ENCODE results near the gene RXRB.
"Not testable (repeated sequence)": the region's sequence is repeated elsewhere in the genome, so short reads cannot be mapped to it uniquely, and the experiment has no call there.

The RXRB gene

DNA sequence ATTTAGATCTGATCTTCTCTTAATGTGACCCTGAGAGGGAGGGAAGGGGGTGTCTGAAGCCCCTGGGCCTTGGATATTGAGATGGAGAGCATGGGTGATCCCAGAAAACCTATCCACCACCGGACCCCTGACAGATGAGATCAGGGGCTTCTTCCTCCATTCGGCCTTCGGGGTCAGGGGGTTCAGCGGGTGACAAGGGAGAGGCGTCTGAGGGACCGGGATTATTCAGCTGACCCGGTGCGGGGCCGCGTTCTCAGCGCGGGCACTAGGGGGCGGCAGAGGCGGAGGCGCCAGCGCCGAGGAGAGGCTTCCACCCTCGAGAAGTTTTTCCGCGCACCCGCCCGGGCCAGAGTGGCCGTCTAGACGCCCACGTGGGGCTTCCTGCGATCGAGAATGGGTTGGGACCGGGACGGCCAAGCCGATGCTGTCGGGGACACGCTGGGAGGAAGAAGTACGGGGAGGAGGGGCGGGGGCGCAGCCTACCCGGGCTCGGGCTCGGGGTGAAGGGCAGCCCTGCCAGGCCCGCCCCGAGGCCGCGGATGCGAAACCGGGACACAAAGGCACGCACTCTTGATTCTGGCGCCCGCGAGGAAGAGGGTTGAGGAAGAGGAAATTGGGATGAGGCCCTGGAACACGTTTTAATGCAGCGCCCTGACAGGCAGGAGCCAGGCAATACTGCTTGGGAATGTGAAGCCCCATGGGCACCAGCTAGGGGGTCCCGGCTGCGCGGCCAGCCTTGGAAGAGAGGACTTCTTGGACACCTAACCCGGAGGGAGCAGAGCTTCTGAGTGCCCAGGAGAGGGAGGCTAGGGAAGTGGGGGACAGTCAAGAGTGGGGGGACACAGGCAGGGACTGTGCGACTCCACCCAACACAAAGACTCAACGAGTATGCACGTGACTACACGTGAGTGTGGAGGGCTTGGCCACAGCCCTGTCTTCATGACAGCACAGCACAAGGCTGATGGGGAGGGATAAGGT, 38.8 kb downstream of the RXRB start:
- H3K4me3 ChIP-seq (ENCODE audit: low read depth, low read length), result peak overlapping the region; percentile 69
- peaks cover 8% of the 10 kb centered on the region for H3K4me1 ChIP-seq (ENCODE audit: control insufficient read depth, insufficient read depth, low read length)
- H3K36me3 ChIP-seq (ENCODE audit: control insufficient read depth, insufficient read depth, low read length), result no peaks in the 10 kb centered on the region
- peak overlapping the region; percentile 70 for H3K9ac ChIP-seq (ENCODE audit: low read depth, low read length)
- H3K27me3 ChIP-seq (ENCODE audit: control insufficient read depth, insufficient read depth, low read length), result peaks cover 9% of the 10 kb centered on the region
- no peaks in the 10 kb centered on the region for H3K9me3 ChIP-seq (ENCODE audit: control insufficient read depth, insufficient read depth, low read length)

- H3K4me1 ChIP-seq (ENCODE audit: control insufficient read depth, insufficient read depth, low read length), result peaks cover 8% of the 10 kb centered on the region
- H3K36me3 ChIP-seq (ENCODE audit: control insufficient read depth, insufficient read depth, low read length), result no peaks in the 10 kb centered on the region
- H3K4me3 ChIP-seq (ENCODE audit: low read depth, low read length), result peak overlapping the region; percentile 69
- H3K9ac ChIP-seq (ENCODE audit: low read depth, low read length), result no peak overlapping the region
- peaks cover 9% of the 10 kb centered on the region for H3K27me3 ChIP-seq (ENCODE audit: control insufficient read depth, insufficient read depth, low read length)
- H3K9me3 ChIP-seq (ENCODE audit: control insufficient read depth, insufficient read depth, low read length), result no peaks in the 10 kb centered on the region
Observed at GRCh38 chr6:33160728-33161344, 39.6 kb downstream of the RXRB start.

GRCh38 chr6:33160096-33160495, 40.4 kb downstream of the RXRB start:
- H3K4me1 ChIP-seq (ENCODE audit: control insufficient read depth, insufficient read depth, low read length), result peaks cover 8% of the 10 kb centered on the region
- no peak overlapping the region for H3K9ac ChIP-seq (ENCODE audit: low read depth, low read length)
- no peaks in the 10 kb centered on the region for H3K9me3 ChIP-seq (ENCODE audit: control insufficient read depth, insufficient read depth, low read length)
- H3K36me3 ChIP-seq (ENCODE audit: control insufficient read depth, insufficient read depth, low read length), result no peaks in the 10 kb centered on the region
- no peak overlapping the region for H3K4me3 ChIP-seq (ENCODE audit: low read depth, low read length)
- H3K27me3 ChIP-seq (ENCODE audit: control insufficient read depth, insufficient read depth, low read length), result peaks cover 9% of the 10 kb centered on the region

GRCh38 chr6:33156964-33157363, 43.5 kb downstream of the RXRB start:
- Histone ChIP-seq H3K4me1 (ENCODE audit: control insufficient read depth, insufficient read depth, low read length) (peaks cover 6% of the 10 kb centered on the region), H3K27me3 (ENCODE audit: control insufficient read depth, insufficient read depth, low read length) (peaks cover 3% of the 10 kb centered on the region), H3K9me3 (ENCODE audit: control insufficient read depth, insufficient read depth, low read length) (no peaks in the 10 kb centered on the region), H3K4me3 (ENCODE audit: low read depth, low read length) (no peak overlapping the region), H3K9ac (ENCODE audit: low read depth, low read length) (no peak overlapping the region), H3K36me3 (ENCODE audit: control insufficient read depth, insufficient read depth, low read length) (no peaks in the 10 kb centered on the region)

DNA sequence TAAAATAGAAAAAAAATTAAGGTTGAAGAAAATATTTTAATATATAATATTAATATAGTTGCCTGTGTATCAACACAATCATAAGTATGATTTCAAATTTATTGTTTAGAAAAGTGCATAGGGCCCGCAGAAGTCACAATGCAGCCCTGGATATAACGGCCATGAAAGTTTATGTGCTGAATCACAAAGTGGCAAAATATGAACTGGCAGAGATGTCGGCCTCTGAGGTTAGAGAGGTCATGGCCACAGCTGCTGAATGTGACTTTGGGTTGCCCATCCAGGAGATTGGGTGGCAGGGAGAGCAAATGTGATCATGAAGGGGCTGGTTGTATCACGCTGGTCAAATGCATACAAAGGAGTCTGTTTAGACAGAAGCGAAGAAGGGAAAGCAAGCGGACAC, 43.9 kb downstream of the RXRB start:
- Histone ChIP-seq H3K36me3 (ENCODE audit: control insufficient read depth, insufficient read depth, low read length) (no peaks in the 10 kb centered on the region), H3K9ac (ENCODE audit: low read depth, low read length) (no peak overlapping the region), H3K4me3 (ENCODE audit: low read depth, low read length) (no peak overlapping the region), H3K4me1 (ENCODE audit: control insufficient read depth, insufficient read depth, low read length) (peaks cover 5% of the 10 kb centered on the region), H3K27me3 (ENCODE audit: control insufficient read depth, insufficient read depth, low read length) (no peaks in the 10 kb centered on the region), H3K9me3 (ENCODE audit: control insufficient read depth, insufficient read depth, low read length) (no peaks in the 10 kb centered on the region)

DNA sequence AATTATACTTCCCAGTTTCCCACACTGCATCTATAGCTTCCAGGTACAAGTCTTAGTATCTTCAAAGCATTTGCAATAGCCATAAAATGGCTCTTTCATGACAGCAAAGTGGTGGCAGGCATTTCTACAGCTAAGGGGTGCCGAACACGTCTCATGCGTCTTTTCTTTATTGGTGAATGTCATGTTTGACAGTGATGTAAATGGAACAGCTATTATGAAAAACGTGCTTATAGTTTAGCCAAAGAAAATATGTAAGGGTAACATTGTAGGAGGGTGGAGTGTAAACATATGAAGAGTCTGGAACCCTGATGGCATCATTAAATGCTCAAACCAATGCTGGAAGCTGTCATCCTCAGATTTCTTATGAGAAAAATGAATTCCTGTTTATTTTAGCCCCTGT, 46.1 kb downstream of the RXRB start:
- no peak overlapping the region for H3K4me3 ChIP-seq (ENCODE audit: low read depth, low read length)
- H3K27me3 ChIP-seq (ENCODE audit: control insufficient read depth, insufficient read depth, low read length), result no peaks in the 10 kb centered on the region
- no peaks in the 10 kb centered on the region for H3K36me3 ChIP-seq (ENCODE audit: control insufficient read depth, insufficient read depth, low read length)
- no peaks in the 10 kb centered on the region for H3K4me1 ChIP-seq (ENCODE audit: control insufficient read depth, insufficient read depth, low read length)
- no peak overlapping the region for H3K9ac ChIP-seq (ENCODE audit: low read depth, low read length)
- H3K9me3 ChIP-seq (ENCODE audit: control insufficient read depth, insufficient read depth, low read length), result no peaks in the 10 kb centered on the region

DNA sequence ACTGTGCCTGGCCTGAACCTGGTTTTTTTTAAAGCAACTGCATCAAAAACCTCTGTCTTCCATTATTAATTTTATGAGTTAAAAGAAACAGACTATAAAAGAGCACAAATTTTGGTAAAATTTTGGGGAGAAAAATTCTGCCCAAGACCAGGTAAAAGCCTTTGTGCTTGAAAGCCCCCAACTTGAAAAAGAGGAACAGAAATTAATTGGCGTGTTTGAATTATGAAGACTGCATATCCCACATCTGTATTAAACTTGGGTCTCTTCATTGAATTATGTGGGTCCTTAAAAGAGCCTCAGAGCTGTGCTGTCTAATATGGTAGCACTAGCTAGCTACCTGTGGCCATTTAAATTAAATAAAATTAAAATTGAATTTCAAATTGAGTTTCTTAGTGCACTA, 49.4 kb downstream of the RXRB start:
- H3K9me3 ChIP-seq (ENCODE audit: control insufficient read depth, insufficient read depth, low read length), result no peaks in the 10 kb centered on the region
- peaks cover 5% of the 10 kb centered on the region for H3K4me1 ChIP-seq (ENCODE audit: control insufficient read depth, insufficient read depth, low read length)
- H3K36me3 ChIP-seq (ENCODE audit: control insufficient read depth, insufficient read depth, low read length), result no peaks in the 10 kb centered on the region
- no peaks in the 10 kb centered on the region for H3K27me3 ChIP-seq (ENCODE audit: control insufficient read depth, insufficient read depth, low read length)
- H3K4me3 ChIP-seq (ENCODE audit: low read depth, low read length), result no peak overlapping the region
- no peak overlapping the region for H3K9ac ChIP-seq (ENCODE audit: low read depth, low read length)

DNA sequence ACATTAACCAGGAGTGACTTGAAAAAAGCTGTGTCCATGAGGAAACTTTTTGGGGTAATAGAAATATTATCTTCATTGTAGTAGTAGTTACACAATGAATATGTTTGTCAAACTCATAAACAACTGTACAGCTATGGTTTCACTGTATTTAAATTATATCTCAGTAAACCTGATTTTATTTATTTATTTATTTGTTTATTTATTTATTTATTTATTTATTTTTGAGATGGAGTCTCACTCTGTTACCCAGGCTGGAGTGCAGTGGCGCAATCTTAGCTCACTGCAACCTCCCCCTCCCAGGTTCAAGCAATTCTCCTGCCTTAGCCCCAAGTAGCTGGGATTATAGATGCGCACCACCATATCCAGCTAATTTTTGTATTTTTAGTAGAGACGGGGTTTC, 49.9 kb downstream of the RXRB start:
- not testable (repeated sequence) for H3K9ac ChIP-seq (ENCODE audit: low read depth, low read length); H3K4me1 ChIP-seq (ENCODE audit: control insufficient read depth, insufficient read depth, low read length); H3K4me3 ChIP-seq (ENCODE audit: low read depth, low read length); H3K9me3 ChIP-seq (ENCODE audit: control insufficient read depth, insufficient read depth, low read length); H3K36me3 ChIP-seq (ENCODE audit: control insufficient read depth, insufficient read depth, low read length); H3K27me3 ChIP-seq (ENCODE audit: control insufficient read depth, insufficient read depth, low read length)

DNA sequence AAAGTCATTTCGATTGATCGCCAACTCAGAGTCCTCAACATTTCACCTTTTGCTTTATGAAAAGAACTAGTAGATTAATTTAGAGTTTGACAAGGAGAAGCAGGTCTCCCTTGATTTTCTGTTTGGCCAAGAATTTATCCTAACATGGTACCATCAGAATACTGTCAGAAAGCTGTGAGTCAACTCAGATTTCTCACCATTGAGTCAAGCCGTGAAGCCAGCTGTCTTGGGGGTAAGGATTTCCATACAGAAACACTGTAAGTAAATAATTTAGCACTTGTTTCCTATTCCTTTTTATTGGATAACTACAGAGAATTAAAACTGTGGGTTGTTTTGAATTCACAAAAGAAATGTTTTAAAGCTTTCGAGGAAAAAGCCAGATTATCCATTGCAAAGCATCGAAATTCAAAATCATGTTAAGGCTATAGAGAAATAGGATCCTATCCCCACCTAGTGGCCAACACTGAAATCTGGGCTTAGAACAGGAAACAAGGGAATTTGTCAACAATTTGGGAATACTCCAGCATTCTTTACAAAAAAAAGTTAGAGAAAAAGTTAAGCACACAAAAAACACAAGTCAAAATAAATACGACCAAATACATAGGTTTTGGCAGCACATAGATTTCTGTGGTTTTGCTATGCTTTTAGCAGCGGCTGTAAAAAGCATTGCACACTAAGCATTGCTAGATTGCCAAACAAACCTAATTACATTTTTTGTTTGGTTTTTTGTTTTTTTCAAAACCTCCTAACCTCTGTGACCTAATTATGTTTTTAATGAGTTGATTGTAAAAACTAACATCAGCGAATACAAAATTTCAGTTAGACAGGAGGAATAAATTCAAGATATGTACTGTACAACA, 52.4 kb downstream of the RXRB start:
- no peaks in the 10 kb centered on the region for H3K9me3 ChIP-seq (ENCODE audit: control insufficient read depth, insufficient read depth, low read length)
- no peak overlapping the region for H3K4me3 ChIP-seq (ENCODE audit: low read depth, low read length)
- no peaks in the 10 kb centered on the region for H3K36me3 ChIP-seq (ENCODE audit: control insufficient read depth, insufficient read depth, low read length)
- H3K27me3 ChIP-seq (ENCODE audit: control insufficient read depth, insufficient read depth, low read length), result no peaks in the 10 kb centered on the region
- H3K4me1 ChIP-seq (ENCODE audit: control insufficient read depth, insufficient read depth, low read length), result peaks cover 5% of the 10 kb centered on the region
- H3K9ac ChIP-seq (ENCODE audit: low read depth, low read length), result no peak overlapping the region

DNA sequence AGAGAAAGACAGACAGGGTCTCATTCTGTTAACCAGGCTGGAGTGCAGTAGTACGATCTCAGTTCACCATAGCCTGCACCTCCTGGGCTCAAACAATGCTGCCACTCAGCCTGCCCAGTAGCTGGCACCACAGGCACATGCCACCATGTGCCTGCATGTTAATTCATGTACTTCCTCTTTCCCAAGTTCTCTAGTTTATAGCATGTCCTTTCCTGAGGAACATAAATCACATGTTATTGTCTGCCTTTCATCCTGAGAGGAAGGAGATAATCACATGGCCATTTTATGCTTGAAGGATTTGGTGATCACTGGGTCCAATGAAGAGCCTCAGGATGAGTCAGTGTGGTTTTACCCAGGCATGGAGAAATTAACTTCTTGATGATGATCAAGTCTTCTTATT, 56.1 kb downstream of the RXRB start:
- H3K4me1 ChIP-seq (ENCODE audit: control insufficient read depth, insufficient read depth, low read length), result peaks cover 5% of the 10 kb centered on the region
- H3K9me3 ChIP-seq (ENCODE audit: control insufficient read depth, insufficient read depth, low read length), result no peaks in the 10 kb centered on the region
- H3K36me3 ChIP-seq (ENCODE audit: control insufficient read depth, insufficient read depth, low read length), result no peaks in the 10 kb centered on the region
- H3K4me3 ChIP-seq (ENCODE audit: low read depth, low read length), result no peak overlapping the region
- H3K27me3 ChIP-seq (ENCODE audit: control insufficient read depth, insufficient read depth, low read length), result no peaks in the 10 kb centered on the region
- no peak overlapping the region for H3K9ac ChIP-seq (ENCODE audit: low read depth, low read length)

Data from iPS-15b (cell line).